HepG2 (cell line): ENCODE data around the gene ASIC5.

ENCODE experiments used
- BATF2 ChIP-seq: sonication (generic); formaldehyde crosslinking; IDR thresholded peaks from 2 replicates; pipeline ENCODE4 v1.8.0; 2022; ENCODE audit warnings: mild to moderate bottlenecking, missing genetic modification reagents, moderate library complexity
- HCFC1 ChIP-seq: fragments of 150-350 bp; IDR thresholded peaks from 2 replicates; pipeline ENCODE4 v1.6.1; 2014; ENCODE audit warnings: low read depth, low read length
- NR3C1 ChIP-seq: sonication (generic); formaldehyde crosslinking; IDR thresholded peaks from 2 replicates; pipeline ENCODE4 v1.4.0; 2020; ENCODE audit warnings: missing genetic modification reagents
- SNAPC2 ChIP-seq: sonication (generic); formaldehyde crosslinking; IDR thresholded peaks from 2 replicates; pipeline ENCODE4 v1.8.1; 2022; ENCODE audit warnings: mild to moderate bottlenecking, missing genetic modification reagents
- SOX13 ChIP-seq, 3 experiments: fragments of 450-650 bp in 1 of 3; sonication (generic) in 1 of 3; formaldehyde crosslinking in 1 of 3; IDR thresholded peaks in 2 of 3; conservative IDR thresholded peaks in 1 of 3; 2 replicates each; pipeline versions ENCODE4 v1.5.0 to v1.6.1; 2016 to 2020; ENCODE audit warnings: antibody characterized with exemption in 1 of 3, mild to moderate bottlenecking in 1 of 3, missing compliant biosample characterization in 1 of 3, missing genetic modification reagents in 1 of 3, moderate library complexity in 1 of 3
- TCF7L2 ChIP-seq: IDR thresholded peaks from 2 replicates; pipeline ENCODE4 v1.6.1; 2011; ENCODE audit warnings: mild to moderate bottlenecking, low read depth, low read length, moderate library complexity
- ZNF292 ChIP-seq: sonication (generic); formaldehyde crosslinking; IDR thresholded peaks from 2 replicates; pipeline ENCODE4 v1.8.1; 2022; ENCODE audit warnings: mild to moderate bottlenecking, low read depth, missing genetic modification reagents, borderline replicate concordance
- TF ChIP-seq, protein P1 (sequence below): sonication (generic); formaldehyde crosslinking; IDR thresholded peaks from 2 replicates; pipeline ENCODE4 v1.5.0; 2020; ENCODE audit warnings: mild to moderate bottlenecking, missing genetic modification reagents, moderate library complexity
- TF ChIP-seq, protein P2 (sequence below), 2 experiments: fragments of 450-650 bp in 1 of 2; sonication (generic) in 1 of 2; formaldehyde crosslinking in 1 of 2; IDR thresholded peaks; 2 replicates each; pipeline versions ENCODE4 v1.6.1 to v1.8.0; 2016 to 2022; ENCODE audit warnings: antibody characterized with exemption in 1 of 2, mild to moderate bottlenecking in 1 of 2, missing genetic modification reagents in 1 of 2
- TF ChIP-seq, protein P3 (sequence below): sonication (generic); formaldehyde crosslinking; IDR thresholded peaks from 2 replicates; pipeline ENCODE4 v1.4.0; 2020; ENCODE audit warnings: missing genetic modification reagents

DNA sequence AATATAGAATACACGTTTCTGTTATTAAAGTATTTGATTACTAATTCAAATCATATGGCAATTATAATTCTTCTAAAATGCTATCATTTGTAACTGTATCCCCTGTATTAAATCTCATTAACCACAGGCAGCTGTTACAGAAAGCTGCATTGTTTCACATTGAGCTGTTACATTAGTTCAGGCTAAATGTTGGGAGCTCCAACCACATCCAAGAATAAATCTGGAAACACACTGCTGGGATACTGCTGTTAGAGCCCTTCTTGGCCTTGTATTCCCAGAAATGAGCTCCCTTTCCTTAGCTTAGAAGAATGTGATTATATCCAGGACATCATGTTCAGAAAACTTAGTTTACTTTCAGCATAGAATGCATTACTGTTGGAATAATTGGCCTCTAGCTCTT, 59.1 kb downstream of the ASIC5 start:
- TF ChIP-seq ZNF292 (no peak), SNAPC2 (CRISPR knock-in tag) (no peak), SOX13 (IDR thresholded peaks at IDR 0.05) (no peak), SOX13 (CRISPR knock-in tag; conservative IDR thresholded peaks at IDR 0.05 in 1 of 2, IDR thresholded peaks at IDR 0.05 in 1 of 2) (no peak), NR3C1 (no peak), BATF2 (CRISPR knock-in tag) (no peak), HCFC1 (no peak), TCF7L2 (no peak)
- TF ChIP-seq, protein P1, sequence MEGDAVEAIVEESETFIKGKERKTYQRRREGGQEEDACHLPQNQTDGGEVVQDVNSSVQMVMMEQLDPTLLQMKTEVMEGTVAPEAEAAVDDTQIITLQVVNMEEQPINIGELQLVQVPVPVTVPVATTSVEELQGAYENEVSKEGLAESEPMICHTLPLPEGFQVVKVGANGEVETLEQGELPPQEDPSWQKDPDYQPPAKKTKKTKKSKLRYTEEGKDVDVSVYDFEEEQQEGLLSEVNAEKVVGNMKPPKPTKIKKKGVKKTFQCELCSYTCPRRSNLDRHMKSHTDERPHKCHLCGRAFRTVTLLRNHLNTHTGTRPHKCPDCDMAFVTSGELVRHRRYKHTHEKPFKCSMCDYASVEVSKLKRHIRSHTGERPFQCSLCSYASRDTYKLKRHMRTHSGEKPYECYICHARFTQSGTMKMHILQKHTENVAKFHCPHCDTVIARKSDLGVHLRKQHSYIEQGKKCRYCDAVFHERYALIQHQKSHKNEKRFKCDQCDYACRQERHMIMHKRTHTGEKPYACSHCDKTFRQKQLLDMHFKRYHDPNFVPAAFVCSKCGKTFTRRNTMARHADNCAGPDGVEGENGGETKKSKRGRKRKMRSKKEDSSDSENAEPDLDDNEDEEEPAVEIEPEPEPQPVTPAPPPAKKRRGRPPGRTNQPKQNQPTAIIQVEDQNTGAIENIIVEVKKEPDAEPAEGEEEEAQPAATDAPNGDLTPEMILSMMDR (CRISPR knock-in tag): no peak
- TF ChIP-seq, protein P2, sequence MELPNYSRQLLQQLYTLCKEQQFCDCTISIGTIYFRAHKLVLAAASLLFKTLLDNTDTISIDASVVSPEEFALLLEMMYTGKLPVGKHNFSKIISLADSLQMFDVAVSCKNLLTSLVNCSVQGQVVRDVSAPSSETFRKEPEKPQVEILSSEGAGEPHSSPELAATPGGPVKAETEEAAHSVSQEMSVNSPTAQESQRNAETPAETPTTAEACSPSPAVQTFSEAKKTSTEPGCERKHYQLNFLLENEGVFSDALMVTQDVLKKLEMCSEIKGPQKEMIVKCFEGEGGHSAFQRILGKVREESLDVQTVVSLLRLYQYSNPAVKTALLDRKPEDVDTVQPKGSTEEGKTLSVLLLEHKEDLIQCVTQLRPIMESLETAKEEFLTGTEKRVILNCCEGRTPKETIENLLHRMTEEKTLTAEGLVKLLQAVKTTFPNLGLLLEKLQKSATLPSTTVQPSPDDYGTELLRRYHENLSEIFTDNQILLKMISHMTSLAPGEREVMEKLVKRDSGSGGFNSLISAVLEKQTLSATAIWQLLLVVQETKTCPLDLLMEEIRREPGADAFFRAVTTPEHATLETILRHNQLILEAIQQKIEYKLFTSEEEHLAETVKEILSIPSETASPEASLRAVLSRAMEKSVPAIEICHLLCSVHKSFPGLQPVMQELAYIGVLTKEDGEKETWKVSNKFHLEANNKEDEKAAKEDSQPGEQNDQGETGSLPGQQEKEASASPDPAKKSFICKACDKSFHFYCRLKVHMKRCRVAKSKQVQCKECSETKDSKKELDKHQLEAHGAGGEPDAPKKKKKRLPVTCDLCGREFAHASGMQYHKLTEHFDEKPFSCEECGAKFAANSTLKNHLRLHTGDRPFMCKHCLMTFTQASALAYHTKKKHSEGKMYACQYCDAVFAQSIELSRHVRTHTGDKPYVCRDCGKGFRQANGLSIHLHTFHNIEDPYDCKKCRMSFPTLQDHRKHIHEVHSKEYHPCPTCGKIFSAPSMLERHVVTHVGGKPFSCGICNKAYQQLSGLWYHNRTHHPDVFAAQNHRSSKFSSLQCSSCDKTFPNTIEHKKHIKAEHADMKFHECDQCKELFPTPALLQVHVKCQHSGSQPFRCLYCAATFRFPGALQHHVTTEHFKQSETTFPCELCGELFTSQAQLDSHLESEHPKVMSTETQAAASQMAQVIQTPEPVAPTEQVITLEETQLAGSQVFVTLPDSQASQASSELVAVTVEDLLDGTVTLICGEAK (IDR thresholded peaks at IDR 0.05): no peak
- TF ChIP-seq, protein P2 (CRISPR knock-in tag; IDR thresholded peaks at IDR 0.05): no peak
- TF ChIP-seq, protein P3, sequence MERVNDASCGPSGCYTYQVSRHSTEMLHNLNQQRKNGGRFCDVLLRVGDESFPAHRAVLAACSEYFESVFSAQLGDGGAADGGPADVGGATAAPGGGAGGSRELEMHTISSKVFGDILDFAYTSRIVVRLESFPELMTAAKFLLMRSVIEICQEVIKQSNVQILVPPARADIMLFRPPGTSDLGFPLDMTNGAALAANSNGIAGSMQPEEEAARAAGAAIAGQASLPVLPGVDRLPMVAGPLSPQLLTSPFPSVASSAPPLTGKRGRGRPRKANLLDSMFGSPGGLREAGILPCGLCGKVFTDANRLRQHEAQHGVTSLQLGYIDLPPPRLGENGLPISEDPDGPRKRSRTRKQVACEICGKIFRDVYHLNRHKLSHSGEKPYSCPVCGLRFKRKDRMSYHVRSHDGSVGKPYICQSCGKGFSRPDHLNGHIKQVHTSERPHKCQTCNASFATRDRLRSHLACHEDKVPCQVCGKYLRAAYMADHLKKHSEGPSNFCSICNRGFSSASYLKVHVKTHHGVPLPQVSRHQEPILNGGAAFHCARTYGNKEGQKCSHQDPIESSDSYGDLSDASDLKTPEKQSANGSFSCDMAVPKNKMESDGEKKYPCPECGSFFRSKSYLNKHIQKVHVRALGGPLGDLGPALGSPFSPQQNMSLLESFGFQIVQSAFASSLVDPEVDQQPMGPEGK (CRISPR knock-in tag): no peak
